ENCODE results near the gene IFI27. TPM values are rescaled to one million over a fixed set of nuclear protein-coding genes. Genes with fewer than 3 reads are reported as not detected.
A peak's percentile ranks its signal among the peaks of the same experiment; 100 is the strongest.

IFI27 gene
- total and polyA plus RNA-seq, 2 of the 8 experiments (the other 6 are each of a cell fraction or from before 2014, with no cell fraction given), result 0.76 to 2.2 TPM

- Histone ChIP-seq H4K20me1 (replicated peaks in 1 of 2; ENCODE audit: control insufficient read depth in 1 of 2, insufficient read depth in 2 of 2, low read length in 2 of 2) (no peaks in the 10 kb centered on the region), H3K4me3 (ENCODE audit: extremely low read depth in 1 of 4, insufficient read depth in 2 of 4, low read depth in 3 of 4, low read length in 4 of 4) (no peak overlapping the region), H2BK12ac (ENCODE audit: low read depth, low read length) (no peak overlapping the region), H2BK20ac (ENCODE audit: low read length) (no peak overlapping the region), H2AFZ (ENCODE audit: low read length) (no peak overlapping the region), H3K18ac (ENCODE audit: extremely low read depth, low read length) (no peak overlapping the region), H3K36me3 (ENCODE audit: control insufficient read depth in 2 of 4, insufficient read depth in 4 of 4, low read length in 3 of 4) (no peaks in the 10 kb centered on the region), H3K14ac (ENCODE audit: insufficient read length) (no peak overlapping the region), H2BK5ac (ENCODE audit: low read depth, low read length) (no peak overlapping the region), H3K79me1 (ENCODE audit: low read depth, low read length) (no peaks in the 10 kb centered on the region), H3K27ac (ENCODE audit: low read depth, low read length) (no peak overlapping the region), H3K4ac (replicated peaks; ENCODE audit: insufficient read length, low read depth, low read length) (no peak overlapping the region), H2AK5ac (ENCODE audit: low read depth, low read length) (no peak overlapping the region), H3K23ac (ENCODE audit: insufficient read length) (no peak overlapping the region), H3K56ac (replicated peaks; ENCODE audit: insufficient read length, low read depth, low read length) (no peak overlapping the region), H3K79me2 (ENCODE audit: control insufficient read depth in 1 of 2, insufficient read depth in 2 of 2, low read length in 2 of 2) (no peaks in the 10 kb centered on the region), H4K91ac (replicated peaks; ENCODE audit: insufficient read length, low read length) (no peak overlapping the region), H3K4me2 (ENCODE audit: insufficient read depth in 1 of 2, low read depth in 2 of 2, low read length in 2 of 2) (no peak overlapping the region), H3K4me1 (replicated peaks in 1 of 4; ENCODE audit: control insufficient read depth in 3 of 4, insufficient read depth in 4 of 4, low read length in 3 of 4) (peaks cover 7 to 16% (median 15%) of the 10 kb centered on the region in 4 experiments; a peak in 6 of 7 replicates), H3K9me3 (ENCODE audit: insufficient read depth in 2 of 2, low read depth in 1 of 2, low read length in 1 of 2) (no peaks in the 10 kb centered on the region), H4K5ac (ENCODE audit: insufficient read length, low read depth, low read length) (no peak overlapping the region), H3K27me3 (replicated peaks in 1 of 4; ENCODE audit: control insufficient read depth in 3 of 4, extremely low read depth in 1 of 4, insufficient read depth in 3 of 4, low read length in 3 of 4) (no peaks in the 10 kb centered on the region), H3K9ac (replicated peaks in 1 of 4; ENCODE audit: extremely low read depth in 1 of 4, low read depth in 3 of 4, low read length in 3 of 4) (no peak overlapping the region), H3K23me2 (ENCODE audit: low read depth, low read length) (no peaks in the 10 kb centered on the region), H2BK120ac (replicated peaks; ENCODE audit: low read depth, low read length) (no peak overlapping the region), H2BK15ac (ENCODE audit: low read length) (no peak overlapping the region), H4K8ac (ENCODE audit: extremely low read depth, insufficient read depth, low read length) (no peak overlapping the region)
- ChIA-PET CTCF (ENCODE audit: partially characterized antibody) (interaction anchor here (0.6 to 9.2 kb wide), 31 partner anchors 9 to 355 kb away, joined by 3 to 148 read pairs (median 5); partner anchors contain the start of gene IFI27L2), POLR2A (ENCODE audit: partially characterized antibody) (interaction anchor here (0.9 kb wide), 1 partner anchor 51 kb away, joined by 3 read pairs; no protein-coding TSS in a partner anchor)
- DNase-seq (ENCODE audit: low read depth in 1 of 2, low spot score in 2 of 2) (peak in 1 of 2 experiments; percentile 64), FAIRE-seq (peak; percentile 55)
- 48% methylated on average over 3 of the region's 3 CpGs; no CpG with 5 or more reads in 1 of the 2 experiments for WGBS, 2 experiments (ENCODE audit: extremely low coverage in 1 of 2, insufficient coverage in 1 of 2, insufficient read length in 1 of 2, insufficient replicate concordance in 2 of 2, low coverage in 1 of 2, low lambda C conversion rate in 2 of 2, missing lambda C conversion rate in 1 of 2)
- TF ChIP-seq CBX8 (IDR thresholded peaks at IDR 0.05; ENCODE audit: borderline replicate concordance, low read depth, low read length), result no peak
- TF ChIP-seq, protein P1, sequence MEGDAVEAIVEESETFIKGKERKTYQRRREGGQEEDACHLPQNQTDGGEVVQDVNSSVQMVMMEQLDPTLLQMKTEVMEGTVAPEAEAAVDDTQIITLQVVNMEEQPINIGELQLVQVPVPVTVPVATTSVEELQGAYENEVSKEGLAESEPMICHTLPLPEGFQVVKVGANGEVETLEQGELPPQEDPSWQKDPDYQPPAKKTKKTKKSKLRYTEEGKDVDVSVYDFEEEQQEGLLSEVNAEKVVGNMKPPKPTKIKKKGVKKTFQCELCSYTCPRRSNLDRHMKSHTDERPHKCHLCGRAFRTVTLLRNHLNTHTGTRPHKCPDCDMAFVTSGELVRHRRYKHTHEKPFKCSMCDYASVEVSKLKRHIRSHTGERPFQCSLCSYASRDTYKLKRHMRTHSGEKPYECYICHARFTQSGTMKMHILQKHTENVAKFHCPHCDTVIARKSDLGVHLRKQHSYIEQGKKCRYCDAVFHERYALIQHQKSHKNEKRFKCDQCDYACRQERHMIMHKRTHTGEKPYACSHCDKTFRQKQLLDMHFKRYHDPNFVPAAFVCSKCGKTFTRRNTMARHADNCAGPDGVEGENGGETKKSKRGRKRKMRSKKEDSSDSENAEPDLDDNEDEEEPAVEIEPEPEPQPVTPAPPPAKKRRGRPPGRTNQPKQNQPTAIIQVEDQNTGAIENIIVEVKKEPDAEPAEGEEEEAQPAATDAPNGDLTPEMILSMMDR (IDR thresholded peaks at IDR 0.05; ENCODE audit: control extremely low read depth in 1 of 3, insufficient read depth in 1 of 3, low read depth in 1 of 3, low read length in 3 of 3), result peak; percentile 67 to 75 (median 74)
- no peak for TF ChIP-seq CEBPB (IDR thresholded peaks at IDR 0.05; ENCODE audit: low read depth, low read length)
- TF ChIP-seq RBBP5 (IDR thresholded peaks at IDR 0.05; ENCODE audit: borderline replicate concordance, low read depth, low read length), result no peak
- TF ChIP-seq CHD2 (IDR thresholded peaks at IDR 0.05; ENCODE audit: low read length), result no peak
- TF ChIP-seq MAFK (IDR thresholded peaks at IDR 0.05; ENCODE audit: low read depth, low read length), result no peak
- peak; percentile 68 to 77 for TF ChIP-seq RAD21 (IDR thresholded peaks at IDR 0.05 in 1 of 2, conservative IDR thresholded peaks at IDR 0.05 in 1 of 2; ENCODE audit: low read depth in 2 of 2, low read length in 2 of 2)
- TF ChIP-seq HDAC2 (IDR thresholded peaks at IDR 0.05; ENCODE audit: borderline replicate concordance in 1 of 2, low read depth in 2 of 2, low read length in 2 of 2), result no peak
These were observed 32.7 kb downstream of the IFI27 start for GRCh38 chr14:94143239-94143638.
